HepG2 (cell line): ENCODE data around the gene HOPX. TPM values are rescaled to one million over a fixed set of nuclear protein-coding genes. Genes with fewer than 3 reads are reported as not detected.

Experiments
- ATAC-seq: fragments of 200-7000 bp; cut with Tn5 transposase; 3 replicates; pipeline ENCODE4 v1.9.1; 2020; ENCODE audit warnings: mild to moderate bottlenecking, moderate library complexity
- BruUV-seq: library from RNA; stranded (reverse); fragments of 400-500 nt; replicated peaks from 2 replicates; lab custom pipeline; 2021; lab: Mats Ljungman, UMichigan
- CTCF ChIA-PET: fragments of 300-600 bp; formaldehyde crosslinking; extraction: SDS; loops from one replicate; lab custom pipeline; 2021; ENCODE audit warnings: low total read pairs, inconsistent platforms, low intra/inter-chr PET ratio; lab: Yijun Ruan, JAX
- POLR2A ChIA-PET: fragments of 350-600 bp; sonication (Branson Sonifier 250); formaldehyde crosslinking; loops from one replicate; lab custom pipeline; 2020; ENCODE audit warnings: antibody characterized with exemption, inconsistent platforms; lab: Yijun Ruan, JAX
- DNase-seq: peaks from one replicate; pipeline ENCODE4 v3.0.0-alpha.2; 2015; ENCODE audit warnings: low spot score
- FAIRE-seq: peaks from 3 replicates; lab custom pipeline; 2011; peaks lifted over from hg19 to GRCh38; lab: Jason Lieb, UNC
- H2AFZ ChIP-seq: one replicate; pipeline ENCODE4 v1.6.1; 2011; ENCODE audit warnings: low read length, inconsistent platforms
- H3K27ac ChIP-seq: fragments of 300-600 bp; 3 replicates; pipeline ENCODE4 v1.8.0; 2011; ENCODE audit warnings: mixed run types, mild to moderate bottlenecking, mixed read lengths, low read length, inconsistent platforms; ENCODE audit not compliant: insufficient read depth; ENCODE audit errors: extremely low read length
- H3K27me3 ChIP-seq, 2 experiments: fragments of 200-600 bp in 1 of 2; 2 replicates in 1 of 2; 3 replicates in 1 of 2; pipeline versions ENCODE4 v1.6.0 to v1.8.0; 2011; ENCODE audit warnings: low read length in 2 of 2, mild to moderate bottlenecking in 2 of 2, moderate library complexity in 2 of 2, inconsistent platforms in 1 of 2; ENCODE audit not compliant: insufficient read depth in 2 of 2, control insufficient read depth in 1 of 2
- H3K36me3 ChIP-seq, 2 experiments: fragments of 200-600 bp in 1 of 2; replicated peaks in 1 of 2; 2 replicates in 1 of 2; 3 replicates in 1 of 2; pipeline versions ENCODE4 v1.5.1 to v1.8.0; 2011; ENCODE audit warnings: low read length in 2 of 2, inconsistent platforms in 1 of 2; ENCODE audit not compliant: insufficient read depth in 2 of 2, control insufficient read depth in 1 of 2
- H3K4me1 ChIP-seq: 2 replicates; pipeline ENCODE4 v1.5.1; 2012; ENCODE audit warnings: low read length, inconsistent platforms; ENCODE audit not compliant: insufficient read depth
- H3K4me2 ChIP-seq: 2 replicates; pipeline ENCODE4 v1.6.0; 2011; ENCODE audit warnings: low read depth, low read length, inconsistent platforms
- H3K4me3 ChIP-seq, 3 experiments: fragments of 200-600 bp in 1 of 3; sonication (generic), shearing (Covaris generic) in 1 of 3; replicated peaks in 1 of 3; 2 replicates each; pipeline ENCODE4 v1.5.1; 2011 to 2016; ENCODE audit warnings: low read length in 3 of 3, inconsistent platforms in 2 of 3, low read depth in 2 of 3, mild to moderate bottlenecking in 2 of 3, control low read depth in 1 of 3, mixed read lengths in 1 of 3; ENCODE audit not compliant: insufficient read depth in 1 of 3
- H3K79me2 ChIP-seq: one replicate; pipeline ENCODE4 v1.6.1; 2011; ENCODE audit warnings: low read length, inconsistent platforms; ENCODE audit not compliant: insufficient read depth
- H3K9ac ChIP-seq: 2 replicates; pipeline ENCODE4 v1.6.0; 2011; ENCODE audit warnings: mild to moderate bottlenecking, low read depth, low read length, inconsistent platforms; ENCODE audit not compliant: insufficient read depth
- H3K9me3 ChIP-seq: 2 replicates; pipeline ENCODE4 v1.5.1; 2012; ENCODE audit warnings: mild to moderate bottlenecking, low read length
- H4K20me1 ChIP-seq: 2 replicates; pipeline ENCODE4 v1.6.0; 2011; ENCODE audit warnings: inconsistent platforms, mild to moderate bottlenecking, low read length, moderate library complexity; ENCODE audit not compliant: insufficient read depth
- AKAP8 ChIP-seq: sonication (generic); formaldehyde crosslinking; IDR thresholded peaks from 2 replicates; pipeline ENCODE4 v1.5.1; 2020; ENCODE audit warnings: mild to moderate bottlenecking, missing genetic modification reagents
- FOXC1 ChIP-seq: sonication (generic); formaldehyde crosslinking; IDR thresholded peaks from 2 replicates; pipeline ENCODE4 v1.8.0; 2022; ENCODE audit warnings: mild to moderate bottlenecking, missing genetic modification reagents, borderline replicate concordance
- NFRKB ChIP-seq: fragments of 450-650 bp; IDR thresholded peaks from 2 replicates; pipeline ENCODE4 v1.6.1; 2017
- POLR2G ChIP-seq: fragments of 200-400 bp; formaldehyde crosslinking; IDR thresholded peaks from 2 replicates; pipeline ENCODE4 v1.6.1; 2018; ENCODE audit warnings: mild to moderate bottlenecking, low read depth, low read length, moderate library complexity
- SOX6 ChIP-seq, 2 experiments: fragments of 450-650 bp in 1 of 2; sonication (generic) in 1 of 2; formaldehyde crosslinking in 1 of 2; IDR thresholded peaks; 2 replicates each; pipeline versions ENCODE4 v1.4.0 to v1.6.1; 2017 to 2020; ENCODE audit warnings: antibody characterized with exemption in 1 of 2, mild to moderate bottlenecking in 1 of 2, missing genetic modification reagents in 1 of 2
- SP4 ChIP-seq: sonication (generic); formaldehyde crosslinking; IDR thresholded peaks from 2 replicates; pipeline ENCODE4 v1.8.1; 2023; ENCODE audit warnings: mild to moderate bottlenecking, missing genetic modification reagents
- TCF7 ChIP-seq: sonication (generic); IDR thresholded peaks from 2 replicates; pipeline ENCODE4 v1.6.1; 2016; ENCODE audit warnings: antibody characterized with exemption, low read depth
- WIZ ChIP-seq: sonication (generic); formaldehyde crosslinking; IDR thresholded peaks from 2 replicates; pipeline ENCODE4 v1.5.1; 2020; ENCODE audit warnings: mild to moderate bottlenecking, missing genetic modification reagents
- YY1 ChIP-seq: IDR thresholded peaks from 2 replicates; pipeline ENCODE4 v1.6.1; 2011; ENCODE audit warnings: low read length, low read depth, moderate library complexity, mild to moderate bottlenecking; ENCODE audit not compliant: insufficient read depth, insufficient replicate concordance
- ZBTB43 ChIP-seq: sonication (generic); formaldehyde crosslinking; conservative IDR thresholded peaks from 2 replicates; pipeline ENCODE4 v1.4.0; 2020; ENCODE audit warnings: missing genetic modification reagents
- ZFP1 ChIP-seq: IDR thresholded peaks from 2 replicates; pipeline ENCODE4 v1.6.1; 2016
- ZNF3 ChIP-seq: IDR thresholded peaks from 2 replicates; pipeline ENCODE4 v1.7.0; 2017; ENCODE audit warnings: inconsistent platforms
- ZNF546 ChIP-seq: sonication (generic); formaldehyde crosslinking; conservative IDR thresholded peaks from 2 replicates; pipeline ENCODE4 v1.8.1; 2023; ENCODE audit warnings: mild to moderate bottlenecking, missing genetic modification reagents
- ZNF878 ChIP-seq: sonication (generic); formaldehyde crosslinking; IDR thresholded peaks from 2 replicates; pipeline ENCODE4 v1.8.1; 2023; ENCODE audit warnings: mild to moderate bottlenecking, missing genetic modification reagents, moderate library complexity
- WGBS: methylation state at CpG from one replicate; pipeline ENCODE4 v1.1.6; 2017; ENCODE audit warnings: low lambda C conversion rate; 5-methylcytosine and 5-hydroxymethylcytosine counted together
- in situ Hi-C: cut with HindIII; loops from 2 replicates; pipeline ENCODE4 v1.10.0; 2017; ENCODE audit warnings: low pct_unique_long_range_greater_than_20kb; ENCODE audit not compliant: extremely low pct_ligation_motif_present
- intact Hi-C: fragments of 100-400 bp; cut with micrococcal nuclease; formaldehyde crosslinking; loops from one replicate; pipeline ENCODE4 v1.10.0; 2022; ENCODE audit not compliant: unreplicated experiment
- polyA plus RNA-seq, 8 experiments: library from polyadenylated mRNA; depleted of rRNA in 3 of 8; stranded (reverse) in 7 of 8; unstranded in 1 of 8; fragments of >200 nt; fragmentation: Illumina TruSeq in 4 of 8; extraction: Trizol in 4 of 8; gene quantifications; 2 replicates each; pipeline versions ENCODE4 v1.2.1 to v1.2.3, GENCODE V29; 2011 to 2016; ENCODE audit warnings: low read depth in 4 of 8, missing spikeins in 1 of 8, mixed read lengths in 1 of 8; ENCODE audit not compliant: insufficient read depth in 1 of 8
- total RNA-seq, 5 experiments: library from RNA; depleted of rRNA; stranded (reverse); fragments of >200 nt; fragmentation: Illumina TruSeq; extraction: Trizol; gene quantifications; 2 replicates each; pipeline ENCODE4 v1.2.3, GENCODE V29; 2016; ENCODE audit warnings: low read depth in 1 of 5
- TF ChIP-seq, protein P1 (sequence below): sonication (generic); formaldehyde crosslinking; IDR thresholded peaks from 2 replicates; pipeline ENCODE4 v1.8.0; 2022; ENCODE audit warnings: missing genetic modification reagents, low read depth, mild to moderate bottlenecking, borderline replicate concordance

The HOPX gene
- total and polyA plus RNA-seq, 2 of the 13 experiments (the other 11 are each of a cell fraction or from before 2014, with no cell fraction given), result not detected

GRCh38 chr4:56626420-56626819 is 54.7 kb downstream of the HOPX start:
- no peak overlapping the region for H3K27ac ChIP-seq
- H3K9ac ChIP-seq, result no peak overlapping the region
- ATAC-seq (no peak), FAIRE-seq (no peak), DNase-seq (no peak)
- no peaks in the 10 kb centered on the region for H4K20me1 ChIP-seq
- no peak overlapping the region for H2AFZ ChIP-seq
- intact Hi-C loops (no loop called here), in situ Hi-C loops (no loop called here)
- TF ChIP-seq ZNF546 (CRISPR knock-in tag), result no peak
- TF ChIP-seq, protein P1, sequence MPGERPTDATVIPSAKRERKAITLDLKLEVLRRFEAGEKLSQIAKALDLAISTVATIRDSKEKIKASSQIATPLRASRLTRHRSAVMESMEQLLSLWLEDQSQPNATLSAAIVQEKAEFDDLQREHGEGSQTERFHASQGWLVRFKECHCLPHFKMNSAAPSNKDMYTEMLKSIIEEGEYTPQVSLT (CRISPR knock-in tag), result no peak
- no peak for TF ChIP-seq SP4 (CRISPR knock-in tag)
- no peak for TF ChIP-seq SOX6 (IDR thresholded peaks at IDR 0.05)
- TF ChIP-seq SOX6 (CRISPR knock-in tag; IDR thresholded peaks at IDR 0.05), result no peak
- no peak for TF ChIP-seq WIZ (CRISPR knock-in tag)
- no peak for TF ChIP-seq FOXC1 (CRISPR knock-in tag)
- no peak for TF ChIP-seq ZFP1 (CRISPR knock-in tag)
- TF ChIP-seq TCF7, result no peak
- no peak for TF ChIP-seq ZNF878 (CRISPR knock-in tag)
- no peak for TF ChIP-seq NFRKB
- TF ChIP-seq POLR2G, result no peak
- TF ChIP-seq ZBTB43 (CRISPR knock-in tag), result no peak
- no peak for TF ChIP-seq YY1
- no peak for TF ChIP-seq ZNF3
- TF ChIP-seq AKAP8 (CRISPR knock-in tag), result no peak
- no peaks in the 10 kb centered on the region for H3K79me2 ChIP-seq
- no peak overlapping the region for H3K4me2 ChIP-seq
- no peaks in the 10 kb centered on the region for H3K4me1 ChIP-seq
- 4% methylated on average over 1 of the region's 1 CpG for WGBS
- ChIA-PET POLR2A (no interaction called here), CTCF (interaction anchor here (1.3 kb wide), 1 partner anchor 174 kb away, joined by 4 read pairs; no protein-coding TSS in a partner anchor)
- no peak overlapping the region for H3K4me3 ChIP-seq
- H3K36me3 ChIP-seq, result no peaks in the 10 kb centered on the region
- H3K27me3 ChIP-seq, result no peaks in the 10 kb centered on the region
- BruUV-seq, result no TSS peak
- H3K9me3 ChIP-seq, result peaks cover 16% of the 10 kb centered on the region; the same call in 1 of the 2 replicates
